Testis (tissue), 3 donors: ENCODE data around the gene OR6J1. TPM values are rescaled to one million over a fixed set of nuclear protein-coding genes. Genes with fewer than 3 reads are reported as not detected.

ENCODE experiments used
- DNase-seq: peaks from one replicate; pipeline ENCODE4 v3.0.0-alpha.2; 2019
- H3K27ac ChIP-seq, 2 donors: fragments of 200-600 bp; sonication (generic); one replicate each; pipeline ENCODE4 v1.5.1; 2019
- H3K27me3 ChIP-seq: fragments of 200-600 bp; sonication (generic); one replicate; pipeline ENCODE4 v1.5.1; 2019
- H3K36me3 ChIP-seq: fragments of 200-600 bp; sonication (generic); one replicate; pipeline ENCODE4 v1.5.1; 2017; ENCODE audit warnings: low read depth; ENCODE audit errors: missing control alignments
- H3K4me1 ChIP-seq: fragments of 200-600 bp; sonication (generic); one replicate; pipeline ENCODE4 v1.5.1; 2019
- H3K4me3 ChIP-seq, 2 donors: fragments of 200-600 bp; sonication (generic); one replicate each; pipeline ENCODE4 v1.5.1; 2017 to 2019
- H3K9me3 ChIP-seq: fragments of 200-600 bp; sonication (generic); one replicate; pipeline ENCODE4 v1.5.1; 2017
- CTCF ChIP-seq, 3 experiments: fragments of 450-650 bp in 2 of 3; fragments of 200-600 bp in 1 of 3; sonication (generic) in 1 of 3; IDR thresholded peaks; one replicate each; pipeline ENCODE4 v1.5.1; 2016 to 2019; ENCODE audit warnings: antibody characterized with exemption in 3 of 3, mild to moderate bottlenecking in 2 of 3, moderate library complexity in 1 of 3
- POLR2A ChIP-seq: fragments of 450-650 bp; IDR thresholded peaks from one replicate; pipeline ENCODE4 v1.6.1; 2017; ENCODE audit warnings: antibody characterized with exemption, mild to moderate bottlenecking, moderate library complexity
- WGBS, 2 donors: methylation state at CpG; one replicate each; pipeline ENCODE4 v1.1.5; 2018; 5-methylcytosine and 5-hydroxymethylcytosine counted together
- intact Hi-C: fragments of 100-400 bp; cut with DNase I; formaldehyde crosslinking; loops from one replicate; pipeline ENCODE4 v1.15.1; 2023; ENCODE audit warnings: low total_unique reads
- polyA plus RNA-seq: library from polyadenylated mRNA; stranded (reverse); fragments of 350-450 nt; fragmentation: Illumina TruSeq; extraction: RNeasy Lipid Tissue Mini Kit (QIAGEN cat#74804); gene quantifications from one replicate; pipeline ENCODE4 v1.2.3, GENCODE V29; 2014; ENCODE audit warnings: low read depth, low replicate concordance; ENCODE audit not compliant: insufficient read depth
- total RNA-seq, 2 donors: library from RNA; depleted of rRNA; stranded (reverse); fragments of >200 nt; gene quantifications; one replicate each; pipeline ENCODE4 v1.2.3, GENCODE V29; 2016

Gene OR6J1
- total and polyA plus RNA-seq, 3 donors from 2014 or later, result 0.19 TPM; not detected in 2

GRCh38 chr14:22653012-22653621 lies 9.0 kb upstream of the OR6J1 start:
- no peaks in the 10 kb centered on the region for H3K27me3 ChIP-seq
- intact Hi-C loops, result no loop called here
- peak; percentile 69 for DNase-seq

GRCh38 chr14:22651586-22651985 lies 7.4 kb upstream of the OR6J1 start:
- WGBS, 2 donors, result 74 to 89% methylated on average over 2 of the region's 2 CpGs
- TF ChIP-seq CTCF (IDR thresholded peaks at IDR 0.05) (no peak), POLR2A (no peak)
- H3K4me1 ChIP-seq, result no peaks in the 10 kb centered on the region

More at GRCh38 chr14:22653012-22653621, 9.0 kb upstream of the OR6J1 start:
- Histone ChIP-seq H3K4me3 (no peak overlapping the region), H3K36me3 (no peaks in the 10 kb centered on the region), H3K4me1 (no peaks in the 10 kb centered on the region), H3K27ac (no peak overlapping the region), H3K9me3 (no peaks in the 10 kb centered on the region)
- TF ChIP-seq POLR2A (no peak), CTCF (IDR thresholded peaks at IDR 0.05) (peak; percentile 39 to 74 (median 69))
- WGBS, 2 donors, result 34 to 40% methylated on average over 3 to 4 of the region's 4 CpGs

GRCh38 chr14:22650960-22651521 lies 6.9 kb upstream of the OR6J1 start:
- no peak for DNase-seq
- Histone ChIP-seq H3K36me3 (no peaks in the 10 kb centered on the region), H3K27ac (no peak overlapping the region), H3K27me3 (no peaks in the 10 kb centered on the region), H3K4me1 (no peaks in the 10 kb centered on the region), H3K9me3 (no peaks in the 10 kb centered on the region), H3K4me3 (no peak overlapping the region)
- TF ChIP-seq POLR2A (no peak), CTCF (IDR thresholded peaks at IDR 0.05) (no peak)
- intact Hi-C loops, result no loop called here
- WGBS, 2 donors, result 86 to 89% methylated on average over 3 of the region's 3 CpGs

More at GRCh38 chr14:22651586-22651985, 7.4 kb upstream of the OR6J1 start:
- no peaks in the 10 kb centered on the region for H3K9me3 ChIP-seq
- no peak overlapping the region for H3K27ac ChIP-seq
- intact Hi-C loops, result no loop called here
- no peak overlapping the region for H3K4me3 ChIP-seq
- H3K36me3 ChIP-seq, result no peaks in the 10 kb centered on the region
- no peaks in the 10 kb centered on the region for H3K27me3 ChIP-seq
- no peak for DNase-seq

- no peak for DNase-seq
- Histone ChIP-seq H3K9me3 (no peaks in the 10 kb centered on the region), H3K4me1 (no peaks in the 10 kb centered on the region), H3K36me3 (no peaks in the 10 kb centered on the region), H3K27me3 (no peaks in the 10 kb centered on the region), H3K27ac (no peak overlapping the region), H3K4me3 (no peak overlapping the region)
- intact Hi-C loops, result no loop called here
- TF ChIP-seq CTCF (IDR thresholded peaks at IDR 0.05) (no peak), POLR2A (no peak)
- WGBS, 2 donors, result 90% methylated on average over 7 of the region's 7 CpGs
Measured at GRCh38 chr14:22650046-22650739, 6.0 kb upstream of the OR6J1 start.
